Sigmoid colon (tissue), 3 donors: ENCODE measurements around the gene CCR1.

Source experiments
- POLR2A ChIP-seq, 2 donors: fragments of 450-650 bp; IDR thresholded peaks; one replicate each; pipeline ENCODE4 v1.6.1; 2016; ENCODE audit warnings: antibody characterized with exemption in 2 of 2, mild to moderate bottlenecking in 2 of 2, moderate library complexity in 2 of 2
- TF ChIP-seq, protein P1 (sequence below), 4 experiments: fragments of 450-650 bp in 3 of 4; fragments of 200-600 bp in 1 of 4; IDR thresholded peaks; one replicate each; pipeline ENCODE4 v1.5.1; 2016 to 2019; ENCODE audit warnings: antibody characterized with exemption in 4 of 4, mild to moderate bottlenecking in 3 of 4, moderate library complexity in 2 of 4

DNA sequence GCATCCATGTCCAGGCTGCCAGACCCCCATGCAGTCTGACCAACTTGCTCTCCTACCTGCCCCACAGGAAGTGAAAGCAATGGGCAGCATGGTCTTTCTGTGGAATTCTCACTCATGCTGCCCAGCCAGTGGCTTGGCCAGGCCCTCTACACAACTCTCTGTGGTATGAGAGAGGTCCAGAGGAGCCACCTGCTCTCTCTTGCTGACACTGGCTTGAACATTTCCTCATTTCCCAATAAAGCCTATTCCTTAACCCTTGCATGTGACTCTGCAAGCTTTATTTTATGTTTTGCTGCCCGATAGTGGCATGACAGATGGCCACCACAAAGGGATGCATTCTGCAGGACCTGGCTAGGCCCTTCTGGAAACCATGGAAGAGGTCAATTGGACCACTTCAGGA lies 53.8 kb downstream of the CCR1 start:
- TF ChIP-seq POLR2A (IDR thresholded peaks at IDR 0.05), result no peak
- TF ChIP-seq, protein P1, sequence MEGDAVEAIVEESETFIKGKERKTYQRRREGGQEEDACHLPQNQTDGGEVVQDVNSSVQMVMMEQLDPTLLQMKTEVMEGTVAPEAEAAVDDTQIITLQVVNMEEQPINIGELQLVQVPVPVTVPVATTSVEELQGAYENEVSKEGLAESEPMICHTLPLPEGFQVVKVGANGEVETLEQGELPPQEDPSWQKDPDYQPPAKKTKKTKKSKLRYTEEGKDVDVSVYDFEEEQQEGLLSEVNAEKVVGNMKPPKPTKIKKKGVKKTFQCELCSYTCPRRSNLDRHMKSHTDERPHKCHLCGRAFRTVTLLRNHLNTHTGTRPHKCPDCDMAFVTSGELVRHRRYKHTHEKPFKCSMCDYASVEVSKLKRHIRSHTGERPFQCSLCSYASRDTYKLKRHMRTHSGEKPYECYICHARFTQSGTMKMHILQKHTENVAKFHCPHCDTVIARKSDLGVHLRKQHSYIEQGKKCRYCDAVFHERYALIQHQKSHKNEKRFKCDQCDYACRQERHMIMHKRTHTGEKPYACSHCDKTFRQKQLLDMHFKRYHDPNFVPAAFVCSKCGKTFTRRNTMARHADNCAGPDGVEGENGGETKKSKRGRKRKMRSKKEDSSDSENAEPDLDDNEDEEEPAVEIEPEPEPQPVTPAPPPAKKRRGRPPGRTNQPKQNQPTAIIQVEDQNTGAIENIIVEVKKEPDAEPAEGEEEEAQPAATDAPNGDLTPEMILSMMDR (IDR thresholded peaks at IDR 0.05), result no peak
